ENCODE results near the gene DPP4.

Gene DPP4

DNA sequence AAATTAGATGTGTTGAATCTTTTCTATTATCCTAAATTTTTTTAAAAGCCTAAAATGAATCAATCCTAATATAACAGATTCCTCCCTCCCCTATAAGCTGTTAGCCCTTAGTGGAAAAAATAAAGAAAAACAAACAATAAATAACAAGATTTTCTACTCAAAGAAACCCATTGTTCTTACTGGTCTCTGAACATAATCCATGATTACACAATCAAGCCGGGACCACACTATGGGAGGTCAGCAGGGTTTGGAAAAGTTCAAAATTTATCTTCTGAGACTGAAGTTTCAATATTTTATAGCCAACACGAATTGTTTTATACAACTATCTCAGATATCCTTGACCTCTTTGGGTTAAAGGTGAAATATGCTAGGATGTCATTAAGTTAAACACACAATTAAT is 57.9 kb downstream of the DPP4 start:
- DNase-seq, result no peak

DNA sequence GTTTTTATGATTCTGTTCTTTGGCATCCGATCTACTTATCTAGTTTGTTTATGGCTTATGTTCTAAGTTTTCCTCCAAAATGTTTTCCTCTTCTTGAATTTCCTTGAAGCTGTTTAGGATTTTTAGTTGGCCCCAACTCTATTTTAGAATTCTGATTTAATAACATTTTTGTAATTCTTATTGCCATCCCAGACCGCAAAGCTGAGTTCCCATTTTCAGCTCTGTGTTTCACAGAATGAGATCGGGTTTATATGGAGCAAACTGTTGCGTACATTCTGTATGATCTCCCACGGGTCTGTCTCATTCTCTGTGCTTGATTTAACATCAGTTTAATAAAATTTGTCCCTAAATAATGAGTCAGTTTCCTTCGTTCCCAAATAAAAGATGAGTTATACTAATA is 59.3 kb downstream of the DPP4 start:
- DNase-seq, result no peak

DNA sequence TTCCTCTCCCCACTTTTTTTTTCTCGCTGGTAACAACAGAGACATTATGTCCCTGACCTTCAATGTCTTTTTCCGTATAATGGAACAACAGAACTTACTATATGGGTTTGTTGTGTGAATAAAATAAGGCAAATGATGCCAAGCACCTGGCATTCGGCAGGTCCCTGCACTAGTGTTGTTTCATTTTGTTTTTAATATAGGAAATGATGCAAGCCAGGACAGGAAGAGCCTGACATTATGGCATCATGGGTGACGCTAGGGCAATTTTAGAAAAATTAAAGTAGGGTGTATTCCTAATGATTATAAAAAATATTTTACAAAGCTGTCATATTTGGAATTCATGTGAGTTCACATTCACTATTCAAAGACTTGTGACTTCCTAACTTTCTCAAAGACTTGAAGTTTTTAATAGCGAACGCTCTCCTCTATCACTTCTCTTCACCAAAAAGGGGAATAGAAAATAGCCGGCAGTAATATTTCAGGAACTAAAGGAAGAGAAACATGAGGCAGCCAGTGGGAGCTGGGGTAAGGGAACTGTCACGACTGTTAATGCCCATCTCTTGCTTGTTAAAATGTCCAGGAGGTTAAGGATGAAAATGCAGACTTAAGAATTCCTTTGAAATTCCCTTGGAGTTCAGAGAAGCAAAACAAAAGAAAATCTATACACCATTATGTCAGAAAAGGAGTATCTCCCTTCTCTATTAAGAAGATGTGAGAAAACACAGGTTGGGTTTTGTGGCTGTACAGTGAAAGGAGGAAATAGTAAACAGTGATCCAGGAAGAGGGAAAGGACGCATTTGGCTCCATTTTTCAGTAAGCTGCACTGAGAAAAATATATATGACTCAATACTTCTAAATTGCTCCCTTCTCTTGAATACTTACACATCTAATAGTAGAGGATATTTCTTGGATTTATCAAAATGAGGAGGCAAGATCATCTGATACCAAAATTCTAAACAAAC is 60.2 kb downstream of the DPP4 start:
- DNase-seq, result no peak

DNA sequence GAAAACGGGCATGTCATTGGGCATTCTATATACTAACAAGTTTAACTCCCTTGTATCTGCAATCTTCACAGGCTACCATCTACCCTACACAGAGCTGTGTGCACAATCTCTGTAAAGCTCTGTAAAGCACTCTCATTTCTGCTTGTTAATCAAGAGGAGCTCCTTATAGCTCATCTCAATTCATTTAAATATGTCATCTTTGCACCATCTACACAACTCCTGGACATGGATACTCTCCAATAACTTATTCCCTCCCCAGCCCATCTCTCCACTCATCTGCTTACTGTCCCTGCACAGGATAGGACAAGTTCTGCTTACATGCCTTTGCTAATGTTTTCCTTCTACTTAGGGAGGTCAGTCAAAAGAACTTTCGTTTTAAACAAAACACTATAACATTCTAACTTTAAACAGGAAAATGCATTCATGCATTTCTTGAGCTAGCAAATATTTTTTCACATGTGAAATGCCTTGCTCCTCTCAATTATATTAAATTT is 61.4 kb downstream of the DPP4 start:
- DNase-seq, result no peak

DNA sequence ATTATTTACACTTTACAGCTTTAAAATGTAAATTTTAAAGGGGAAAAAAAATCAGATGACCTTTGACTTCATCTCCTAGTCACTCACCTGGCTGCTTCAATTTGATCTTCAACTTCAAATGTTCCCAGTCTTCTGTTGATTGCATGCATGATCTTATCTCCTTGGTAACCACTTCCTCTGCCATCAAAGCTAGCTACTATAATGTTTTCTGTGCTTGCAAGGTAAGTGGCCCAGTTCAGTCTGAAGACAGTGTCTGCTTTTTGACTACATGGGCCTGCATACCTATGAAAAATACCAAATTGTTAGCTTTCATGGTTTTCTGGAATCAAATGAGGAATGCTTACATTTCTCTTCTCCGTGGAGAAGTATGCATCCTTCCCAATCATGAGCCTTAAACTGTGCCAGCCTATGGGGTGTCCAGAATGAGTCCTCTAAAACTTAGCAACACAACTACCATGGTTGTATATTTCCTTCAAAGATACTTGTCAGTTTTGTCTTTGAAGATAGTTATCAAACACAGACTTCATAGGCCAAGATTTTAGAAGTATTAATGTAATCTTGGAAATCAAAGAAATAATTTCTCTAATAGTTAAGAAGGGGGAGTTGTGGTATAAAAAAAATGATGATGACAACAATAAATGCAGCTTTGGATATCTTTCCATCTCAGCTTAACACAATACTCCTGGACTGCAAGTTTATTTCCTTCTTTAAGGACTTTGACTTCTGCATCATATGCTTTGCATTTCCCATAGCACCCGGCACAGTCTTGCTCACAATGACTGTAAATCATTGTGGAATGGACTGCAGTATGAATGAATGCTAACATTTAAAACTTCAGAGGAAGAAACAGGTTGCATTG is 62.1 kb downstream of the DPP4 start:
- DNase-seq, result no peak

DNA sequence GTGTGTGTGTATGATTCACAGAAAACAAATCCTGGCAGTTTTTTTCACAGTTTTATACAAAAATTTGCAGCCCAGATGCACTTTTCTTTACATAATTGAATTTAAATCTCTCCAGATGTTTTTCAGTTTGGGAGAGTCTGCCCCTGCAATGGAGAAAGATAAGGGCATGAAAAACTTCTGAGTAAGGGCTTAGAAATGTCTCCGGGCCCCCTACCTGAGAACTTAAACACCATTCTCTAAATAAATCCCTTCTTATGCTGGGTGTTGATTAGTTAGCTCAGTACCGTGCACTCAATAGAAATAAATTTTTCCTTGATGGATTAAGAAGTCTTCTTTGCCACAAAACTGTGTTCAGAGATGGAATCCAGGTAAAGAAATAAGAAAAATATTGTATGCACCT is 64.5 kb downstream of the DPP4 start:
- DNase-seq, result no peak

DNA sequence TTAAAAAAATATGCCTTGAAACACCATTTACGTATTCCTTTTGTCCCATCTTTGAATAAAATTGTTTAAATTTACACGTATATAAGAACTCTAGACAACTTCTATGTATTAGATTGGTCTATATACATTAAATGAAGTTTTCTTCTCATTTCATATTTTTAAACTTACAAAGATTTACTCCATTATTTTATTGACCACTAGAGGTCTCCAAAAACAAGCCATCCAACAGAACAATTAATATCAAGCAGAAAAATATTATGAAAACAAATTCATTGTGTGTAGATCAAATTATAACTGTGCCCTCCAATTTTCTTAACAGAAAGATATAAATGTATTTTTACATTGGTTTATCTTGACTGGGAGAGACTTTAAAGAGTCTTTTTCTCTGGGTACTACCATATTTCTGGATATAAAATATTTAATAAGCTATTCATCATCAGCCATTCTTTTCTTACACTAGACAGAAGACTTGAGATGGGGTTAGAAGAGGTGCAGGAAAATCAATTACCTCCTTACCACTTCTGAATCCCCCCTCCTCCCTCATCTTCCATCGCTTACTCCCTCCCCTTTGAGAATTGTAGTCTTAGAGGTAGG is 66.5 kb downstream of the DPP4 start:
- DNase-seq, result no peak

DNA sequence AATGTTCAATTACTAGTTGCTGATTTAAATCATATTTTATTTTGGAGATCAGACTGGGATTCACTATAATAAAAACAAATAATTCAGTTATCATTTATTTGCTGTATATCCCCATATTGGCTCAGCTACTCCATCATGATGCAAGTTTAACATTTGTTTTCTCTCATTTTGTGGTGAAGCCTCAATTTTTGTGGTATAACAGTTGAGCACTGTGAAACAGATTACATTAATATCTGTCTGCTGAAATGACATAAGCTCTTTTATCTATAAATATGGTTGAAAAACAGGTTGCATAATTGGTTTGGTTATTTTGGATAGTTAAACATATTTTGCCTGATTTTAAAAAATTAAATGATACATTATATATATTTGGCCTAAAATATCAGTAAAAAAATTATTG is 67.7 kb downstream of the DPP4 start:
- DNase-seq, result no peak

DNA sequence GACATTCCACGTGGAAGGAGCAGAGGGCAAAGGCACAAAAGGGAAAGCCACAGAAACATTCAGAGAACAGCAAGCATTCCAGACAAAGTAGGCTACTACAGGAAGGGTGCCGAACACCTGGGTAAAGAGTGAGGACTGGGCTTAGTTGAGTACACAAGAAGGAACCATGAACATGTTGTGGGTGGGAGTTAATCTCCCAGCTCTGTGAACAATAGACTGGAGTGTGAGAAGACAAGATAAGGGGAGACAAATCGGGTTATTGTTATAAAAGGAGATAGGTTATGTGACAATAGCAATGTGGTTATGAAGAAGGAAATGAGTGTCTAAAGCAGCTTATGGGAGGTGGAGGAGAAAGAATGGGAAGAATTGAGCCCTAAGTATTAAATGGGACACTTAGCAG is 70.0 kb downstream of the DPP4 start:
- DNase-seq, result no peak

DNA sequence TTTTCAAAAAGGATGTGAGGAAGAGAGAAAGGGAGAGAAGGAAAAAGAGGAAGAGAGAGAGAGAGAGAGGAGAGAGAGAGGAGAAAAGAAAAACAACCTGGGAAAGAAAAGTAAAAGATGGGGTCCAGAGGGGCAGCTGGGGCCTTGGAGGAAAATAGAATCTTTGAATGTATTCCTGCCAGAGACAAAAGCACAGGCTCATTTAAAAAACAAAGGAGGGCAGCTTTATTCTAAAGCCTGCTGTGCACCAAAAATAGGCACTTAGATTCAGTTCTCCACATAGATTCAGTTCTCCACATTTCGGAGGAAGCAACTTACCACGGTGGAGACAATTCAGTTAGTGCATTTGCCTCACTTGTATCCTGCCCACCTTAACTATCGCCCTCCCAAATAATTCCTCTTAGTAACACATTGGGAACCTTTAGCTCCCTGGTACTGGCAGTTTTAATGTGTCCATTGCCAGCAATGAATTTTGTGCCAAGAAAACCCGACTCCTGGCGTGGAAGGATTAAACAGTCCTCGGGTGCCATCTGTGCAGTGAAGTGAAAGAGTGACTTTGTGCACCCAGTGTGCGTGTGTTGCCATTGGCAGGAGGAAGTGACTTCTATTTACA is 71.3 kb downstream of the DPP4 start:
- DNase-seq, result peak; percentile 2

DNA sequence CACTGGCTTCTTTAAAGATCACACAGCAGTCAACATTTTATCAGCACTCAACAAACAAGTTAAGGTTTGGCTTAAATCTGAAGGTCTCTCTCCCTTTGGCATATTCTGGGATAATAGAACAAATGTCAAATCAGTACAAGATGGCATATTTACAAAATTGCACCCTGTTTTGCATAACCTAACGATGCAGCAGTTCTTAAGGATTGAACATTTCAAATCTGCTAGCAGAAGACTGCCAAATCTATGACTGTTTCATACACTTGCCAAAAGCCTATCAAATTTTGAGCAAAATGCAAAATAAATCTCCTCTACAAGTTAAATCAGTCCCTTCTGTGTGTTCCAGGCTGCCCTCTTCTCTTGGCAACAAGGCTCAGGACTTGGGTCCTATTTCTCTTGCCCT is 73.6 kb downstream of the DPP4 start:
- no peak for DNase-seq

DNA sequence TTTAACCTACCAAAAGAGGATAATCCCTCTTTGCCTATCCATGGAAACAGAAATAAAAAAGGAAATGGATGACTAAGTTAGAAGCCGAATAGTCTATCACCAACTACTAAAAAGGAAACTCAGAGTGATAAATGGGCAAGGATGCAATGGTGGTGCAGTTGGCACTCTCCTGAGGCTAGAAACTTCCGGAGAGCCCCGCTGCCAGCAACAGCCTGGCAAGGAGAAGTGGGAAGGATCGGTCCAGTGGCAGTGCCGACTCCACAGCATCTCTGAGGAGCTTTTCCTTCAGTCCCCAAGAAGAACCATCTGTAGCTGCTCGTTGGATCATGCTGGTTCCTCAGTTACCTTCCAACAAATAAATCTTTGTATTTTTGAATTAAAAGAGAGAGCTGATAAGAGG is 74.7 kb downstream of the DPP4 start:
- no peak for DNase-seq

DNA sequence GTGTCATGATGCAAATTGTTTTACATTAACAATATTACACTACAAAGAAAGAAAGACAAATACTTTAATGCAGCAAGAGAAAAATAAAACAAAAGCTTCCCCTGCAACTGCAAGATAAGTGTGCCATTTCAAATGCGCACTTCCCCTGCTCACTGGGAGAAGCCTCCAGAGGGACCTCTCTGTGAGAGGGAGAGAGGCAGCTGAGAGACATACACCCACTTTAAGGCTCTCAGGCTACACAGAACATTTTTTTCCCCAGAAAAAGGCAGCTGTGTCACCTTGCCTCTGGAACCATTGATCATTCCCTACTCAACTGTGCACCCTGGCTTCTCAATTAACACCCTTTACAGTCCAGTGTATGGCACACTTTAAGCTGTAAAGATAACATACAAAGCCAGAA is 75.2 kb downstream of the DPP4 start:
- DNase-seq, result no peak

DNA sequence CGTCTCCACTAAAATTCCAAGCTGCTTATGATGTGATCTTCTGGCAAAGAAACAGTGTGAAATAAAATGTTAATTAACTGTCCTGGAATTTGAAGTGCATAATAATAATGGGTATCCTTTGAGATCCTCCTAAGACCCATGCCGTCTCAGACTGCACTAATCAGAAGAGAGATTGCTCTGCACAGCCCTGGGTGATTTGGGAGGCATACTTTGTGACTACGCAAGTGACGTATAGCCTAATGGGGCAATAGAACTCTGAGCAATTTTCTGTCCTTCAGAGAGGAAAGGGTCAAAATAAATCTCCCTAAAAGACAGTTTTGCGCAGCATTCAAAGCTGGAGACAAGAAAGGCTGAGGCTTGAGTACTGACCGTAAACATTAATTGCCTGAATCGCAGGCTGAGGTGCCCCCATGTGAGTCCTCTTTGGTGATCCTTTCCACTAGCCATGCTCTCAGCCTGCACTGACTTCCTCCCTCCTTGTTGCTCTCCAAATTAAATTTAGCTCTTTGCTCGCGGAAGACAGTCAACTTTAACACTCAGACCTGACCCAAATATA is 76.0 kb downstream of the DPP4 start:
- DNase-seq, result no peak

DNA sequence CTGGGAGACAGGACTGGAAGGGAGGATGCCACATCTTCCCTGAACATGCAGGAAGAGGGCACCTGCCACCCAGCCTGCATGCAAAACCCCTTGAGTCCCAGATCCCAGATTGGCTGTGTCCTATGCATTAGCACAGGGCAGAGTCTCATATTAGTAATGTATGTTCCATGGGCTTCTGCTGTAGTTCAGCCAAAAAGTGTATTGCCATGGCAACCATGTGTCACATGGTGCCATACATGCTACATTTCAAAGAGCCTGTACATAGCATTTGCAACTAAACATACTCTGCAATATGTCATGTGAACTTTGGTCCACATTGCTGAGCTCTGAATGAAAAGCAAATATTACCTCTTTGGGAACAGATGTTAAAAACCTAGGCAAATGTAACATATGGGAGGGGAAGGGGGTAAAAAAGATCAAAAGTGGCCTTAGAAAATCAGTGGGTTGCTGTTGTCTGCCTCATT is 78.4 kb downstream of the DPP4 start:
- no peak for DNase-seq

DNA sequence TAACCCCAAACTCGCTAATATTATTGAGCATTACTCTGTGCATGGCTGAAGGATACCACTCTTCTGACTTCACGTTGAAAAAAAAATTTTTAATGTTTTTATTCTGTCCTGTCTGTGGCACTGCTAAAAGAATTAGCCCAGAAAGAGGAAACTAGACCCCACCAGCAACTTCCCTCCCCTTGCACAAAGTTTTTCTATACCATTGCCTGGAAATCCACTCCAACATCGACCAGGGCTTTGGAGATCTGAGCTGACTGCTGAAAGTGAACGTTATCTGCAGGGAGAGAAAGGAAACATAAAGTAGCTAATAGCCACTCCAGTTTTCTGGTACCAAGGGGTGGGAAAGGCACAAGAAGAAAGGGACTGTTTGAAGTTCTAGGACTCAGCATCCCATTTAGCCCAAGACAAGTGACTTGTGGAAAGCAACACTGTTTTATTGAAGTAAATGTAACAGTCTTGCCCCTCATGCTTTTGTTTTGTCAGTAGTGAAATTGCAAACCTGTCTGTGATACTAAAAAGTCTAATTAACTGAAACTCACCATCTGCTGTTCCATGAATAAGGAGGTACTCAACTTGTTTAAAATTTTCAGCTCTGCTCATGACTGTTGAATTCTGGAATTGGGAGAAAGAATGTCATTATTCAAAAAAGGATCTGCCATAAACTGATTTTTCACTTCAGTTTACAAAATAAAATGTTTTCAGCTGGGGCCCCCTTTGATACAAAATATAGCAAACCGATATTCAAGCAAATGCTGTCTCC is 79.1 kb downstream of the DPP4 start:
- DNase-seq, result no peak

DNA sequence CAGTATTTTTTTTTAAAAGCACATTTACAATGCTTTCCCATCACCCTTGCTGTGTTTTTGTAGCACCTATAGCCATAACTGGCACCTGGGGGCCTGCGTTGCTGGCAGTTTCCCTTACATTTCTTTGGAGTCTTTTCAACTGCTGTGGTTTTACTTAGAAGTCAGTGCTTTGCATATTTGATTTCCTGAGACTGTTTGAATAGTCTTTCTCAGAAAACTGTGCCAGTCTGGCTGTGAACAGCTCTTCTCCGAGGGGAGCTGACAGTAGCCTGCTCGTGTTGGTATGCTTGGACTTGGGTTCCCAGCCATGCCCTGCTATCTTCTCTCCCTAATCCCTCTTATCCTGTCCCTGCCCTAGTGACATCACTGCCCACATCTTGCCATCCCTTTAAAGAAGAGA is 81.5 kb downstream of the DPP4 start:
- no peak for DNase-seq

DNA sequence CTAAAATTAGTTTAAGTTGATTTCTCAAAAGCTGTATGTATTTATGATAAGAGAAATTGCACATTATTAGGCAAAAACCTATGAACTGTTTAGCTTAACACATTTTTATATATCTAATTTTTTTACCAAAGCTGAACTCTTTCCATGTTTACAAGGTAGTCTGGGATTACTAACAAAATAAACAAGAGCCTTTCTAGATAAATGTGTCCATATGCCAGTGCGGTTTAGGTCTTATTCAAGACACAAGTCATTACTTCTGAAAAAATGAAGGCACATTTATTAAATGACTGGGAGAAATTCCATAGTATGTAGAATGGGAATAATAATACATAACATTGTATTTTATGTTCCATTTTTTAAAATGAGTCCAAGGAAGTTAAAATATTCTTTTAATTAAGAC is 82.0 kb downstream of the DPP4 start:
- no peak for DNase-seq

DNA sequence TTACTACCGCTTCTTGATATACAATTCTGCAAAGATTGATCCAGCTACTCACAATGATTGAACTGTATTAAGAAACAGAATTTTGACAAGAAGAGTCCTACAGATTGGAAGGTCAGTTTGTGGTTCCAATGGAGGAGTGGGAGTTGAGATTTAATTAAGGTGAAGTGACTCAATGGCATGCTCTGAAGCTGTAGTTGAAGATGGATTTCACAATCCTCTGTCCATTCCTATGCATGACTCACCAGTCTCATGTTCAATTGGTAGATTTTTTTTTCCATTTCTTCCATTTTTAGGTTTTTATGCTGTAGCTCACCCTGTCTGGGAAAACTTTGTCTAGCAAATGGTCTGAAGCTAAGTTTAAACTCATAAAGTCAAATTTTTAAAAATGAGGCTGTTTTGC is 83.3 kb downstream of the DPP4 start:
- no peak for DNase-seq

DNA sequence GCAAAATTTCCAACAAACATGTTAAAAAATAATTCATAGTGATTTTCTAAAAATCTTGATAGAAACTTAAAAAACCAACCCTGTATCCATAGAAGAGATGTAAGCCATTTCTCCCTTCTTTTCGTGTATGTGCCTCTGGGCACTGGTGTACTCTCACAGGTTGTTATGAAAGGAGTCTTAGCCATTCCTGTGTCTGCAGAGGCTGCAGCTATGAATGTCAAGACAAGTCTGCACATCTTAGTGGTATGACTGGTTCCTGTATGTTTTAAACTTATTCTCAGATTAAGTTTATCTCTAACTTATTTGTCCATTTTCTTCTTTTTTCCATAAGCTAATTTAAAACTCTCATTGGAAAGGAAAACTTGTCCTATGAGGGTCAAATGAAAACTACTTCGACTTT is 84.0 kb downstream of the DPP4 start:
- DNase-seq, result no peak

DNA sequence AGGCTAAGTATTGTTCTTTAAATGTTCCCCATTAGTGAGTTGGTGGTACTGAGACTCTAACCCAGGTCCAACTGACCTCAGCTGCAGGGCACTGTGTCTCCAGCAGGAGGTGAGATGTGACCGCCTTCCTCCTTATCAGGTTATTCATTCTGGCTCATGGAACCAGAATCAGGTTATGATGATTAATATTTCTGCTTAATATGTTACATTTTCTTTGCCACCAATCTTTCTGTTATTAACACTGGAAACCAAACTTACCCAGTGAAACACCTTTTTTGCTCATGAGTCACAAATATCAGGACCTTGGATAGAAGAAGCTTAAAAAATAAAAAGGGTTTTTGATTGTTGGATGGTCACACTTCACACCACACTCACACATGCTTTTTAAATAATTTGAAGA is 85.4 kb downstream of the DPP4 start:
- no peak for DNase-seq

DNA sequence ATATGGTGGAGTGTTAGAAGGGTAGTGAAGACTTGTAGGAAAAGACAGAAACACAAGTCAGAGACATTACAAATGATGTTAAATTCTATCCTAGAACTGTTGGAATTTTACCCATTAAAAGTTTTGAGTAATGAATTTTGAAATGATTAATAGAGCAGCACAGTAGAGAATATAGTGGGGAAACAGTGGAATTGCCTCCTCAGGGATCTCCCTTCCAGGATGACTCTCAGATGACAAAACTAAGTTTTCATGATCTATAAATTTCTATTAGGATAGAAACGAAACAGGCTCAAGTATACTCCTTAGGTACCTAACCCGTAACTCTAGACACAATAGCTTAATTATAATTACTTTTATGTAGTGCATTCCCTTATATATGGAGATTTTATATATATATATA is 86.7 kb downstream of the DPP4 start:
- DNase-seq, result no peak

All from NCI-H1092 treated with DMSO at 0.1 percent for 48 hours (cell line).